A549 (cell line): ENCODE results near the gene NHEJ1. TPM values are rescaled to one million over a fixed set of nuclear protein-coding genes. Genes with fewer than 3 reads are reported as not detected.

ENCODE experiments used
- ATAC-seq, 2 experiments: fragments of 200-7000 bp in 1 of 2; fragments of >200 bp in 1 of 2; cut with Nextera tagmentation in 1 of 2; cut with Tn5 transposase in 1 of 2; 3 replicates each; pipeline versions ENCODE4 v1.8.0 to v1.9.1; 2018 to 2020; ENCODE audit warnings: mild to moderate bottlenecking in 1 of 2, moderate library complexity in 1 of 2
- CTCF ChIA-PET: fragments of 300-600 bp; sonication (Branson Sonifier 250); formaldehyde crosslinking; extraction: SDS; loops from one replicate; lab custom pipeline; 2021; ENCODE audit warnings: antibody characterized with exemption, inconsistent platforms; lab: Yijun Ruan, JAX
- POLR2A ChIA-PET: fragments of 350-600 bp; formaldehyde crosslinking; extraction: SDS; loops from one replicate; lab custom pipeline; 2021; ENCODE audit warnings: antibody characterized with exemption, inconsistent platforms; lab: Yijun Ruan, JAX
- DNase-seq, 2 experiments: peaks; one replicate each; pipeline versions ENCODE4 v3.0.0 to v3.0.0-alpha.2; 2011 to 2016; ENCODE audit warnings: low read depth in 1 of 2, low spot score in 1 of 2
- FAIRE-seq: peaks from 2 replicates; lab custom pipeline; 2011; peaks lifted over from hg19 to GRCh38; lab: Jason Lieb, UNC
- H3K27ac ChIP-seq, 2 experiments: fragments of >200 bp; sonication (Bioruptor Twin); formaldehyde crosslinking; 3 replicates each; pipeline ENCODE4 v1.5.1; 2016 to 2017
- H3K4me1 ChIP-seq: fragments of >200 bp; sonication (Bioruptor Twin); formaldehyde crosslinking; 3 replicates; pipeline ENCODE4 v1.6.1; 2016
- H3K4me2 ChIP-seq: fragments of >200 bp; sonication (Bioruptor Twin); formaldehyde crosslinking; 3 replicates; pipeline ENCODE4 v1.6.1; 2016
- H3K4me3 ChIP-seq: fragments of >200 bp; sonication (Bioruptor Twin); formaldehyde crosslinking; 3 replicates; pipeline ENCODE4 v1.5.1; 2016
- H3K9me3 ChIP-seq: fragments of >200 bp; sonication (Bioruptor Twin); formaldehyde crosslinking; 3 replicates; pipeline ENCODE4 v1.6.1; 2016
- BCL3 ChIP-seq: fragments of >200 bp; sonication (Bioruptor Twin); formaldehyde crosslinking; IDR thresholded peaks from 3 replicates; pipeline ENCODE4 v1.6.1; 2016
- BHLHE40 ChIP-seq: IDR thresholded peaks from 2 replicates; pipeline ENCODE4 v1.6.1; 2012; ENCODE audit warnings: low read depth, low read length, inconsistent platforms
- CBX2 ChIP-seq: fragments of 200-600 bp; sonication (generic); IDR thresholded peaks from 2 replicates; pipeline ENCODE4 v1.6.1; 2016; ENCODE audit warnings: low read depth, mild to moderate bottlenecking, borderline replicate concordance
- CEBPB ChIP-seq, 2 experiments: fragments of >200 bp in 1 of 2; sonication (Bioruptor Twin) in 1 of 2; formaldehyde crosslinking in 1 of 2; IDR thresholded peaks; 2 replicates each; pipeline ENCODE4 v1.6.1; 2012 to 2016
- CTCF ChIP-seq: fragments of >200 bp; sonication (Bioruptor Twin); formaldehyde crosslinking; IDR thresholded peaks from 3 replicates; pipeline ENCODE4 v1.5.1; 2016
- EHMT2 ChIP-seq: fragments of 200-600 bp; sonication (generic); IDR thresholded peaks from 2 replicates; pipeline ENCODE4 v1.6.1; 2016; ENCODE audit warnings: antibody characterized with exemption, low read depth, mild to moderate bottlenecking, moderate library complexity
- JUN ChIP-seq, 2 experiments: fragments of >200 bp; sonication (Bioruptor Twin); formaldehyde crosslinking; IDR thresholded peaks; 2 replicates in 1 of 2; 3 replicates in 1 of 2; pipeline ENCODE4 v1.6.1; 2016 to 2017
- JUNB ChIP-seq: fragments of >200 bp; sonication (Bioruptor Twin); formaldehyde crosslinking; IDR thresholded peaks from 2 replicates; pipeline ENCODE4 v1.6.1; 2016
- MAZ ChIP-seq: fragments of 150-350 bp; IDR thresholded peaks from 2 replicates; pipeline ENCODE4 v1.6.1; 2014; ENCODE audit warnings: antibody characterized with exemption, low read depth, low read length, borderline replicate concordance
- PHF8 ChIP-seq: fragments of 200-600 bp; sonication (generic); IDR thresholded peaks from 2 replicates; pipeline ENCODE4 v1.6.1; 2016; ENCODE audit warnings: low read depth, mild to moderate bottlenecking, antibody characterized with exemption, moderate library complexity, borderline replicate concordance
- RCOR1 ChIP-seq: fragments of 150-350 bp; IDR thresholded peaks from 2 replicates; pipeline ENCODE4 v1.6.1; 2014; ENCODE audit warnings: antibody characterized with exemption, low read length, low read depth
- RNF2 ChIP-seq: fragments of 200-600 bp; sonication (generic); IDR thresholded peaks from 2 replicates; pipeline ENCODE4 v1.6.1; 2016; ENCODE audit warnings: low read depth, mild to moderate bottlenecking, antibody characterized with exemption, moderate library complexity, borderline replicate concordance
- ZFP36 ChIP-seq: fragments of 450-650 bp; IDR thresholded peaks from 2 replicates; pipeline ENCODE4 v1.6.1; 2014; ENCODE audit warnings: borderline replicate concordance; ENCODE audit not compliant: partially characterized antibody
- ZNF302 ChIP-seq: fragments of 250-450 bp; sonication (Bioruptor Pico); IDR thresholded peaks from 2 replicates; pipeline ENCODE4 v1.9.0; 2021; ENCODE audit warnings: inconsistent platforms, mild to moderate bottlenecking, moderate library complexity
- WGBS: methylation state at CpG from one replicate; pipeline ENCODE4 v1.1.6; 2017; ENCODE audit errors: missing lambda C conversion rate; 5-methylcytosine and 5-hydroxymethylcytosine counted together
- polyA plus RNA-seq, 4 experiments: library from polyadenylated mRNA; depleted of rRNA in 3 of 4; stranded (reverse); fragments of >200 nt; fragmentation: RNase III in 1 of 4; extraction: RNeasy Plus Mini Kit Qiagen cat#74134 plus additional on column Dnase treatment in 1 of 4; gene quantifications; 2 replicates in 3 of 4; 3 replicates in 1 of 4; pipeline ENCODE4 v1.2.3, GENCODE V29; 2011 to 2017
- small RNA-seq, 6 experiments: library from RNA; depleted of rRNA; stranded (forward); fragments of <200 nt; gene quantifications; one replicate each; pipeline ENCODE3, GENCODE V24; 2012
- TF ChIP-seq, protein P1 (sequence below): IDR thresholded peaks from 2 replicates; pipeline ENCODE4 v1.6.1; 2012; ENCODE audit warnings: low read depth, borderline replicate concordance
- TF ChIP-seq, protein P2 (sequence below): fragments of 250-450 bp; sonication (Bioruptor Pico); IDR thresholded peaks from 2 replicates; pipeline ENCODE4 v1.5.0; 2021; ENCODE audit warnings: mild to moderate bottlenecking, moderate library complexity, borderline replicate concordance

NHEJ1 gene
- polyA plus RNA-seq, 2 of the 4 experiments (the other 2 are of a cell fraction): 18.5 to 31.8 TPM

- TF ChIP-seq CTCF (no peak), ZFP36 (no peak), CBX2 (no peak), EHMT2 (no peak), CEBPB (IDR thresholded peaks at IDR 0.05) (no peak), RCOR1 (no peak), BCL3 (no peak), JUNB (no peak), MAZ (no peak), ZNF302 (CRISPR knock-in tag) (no peak), PHF8 (no peak), RNF2 (no peak), BHLHE40 (no peak), JUN (IDR thresholded peaks at IDR 0.05) (no peak)
- TF ChIP-seq, protein P1, sequence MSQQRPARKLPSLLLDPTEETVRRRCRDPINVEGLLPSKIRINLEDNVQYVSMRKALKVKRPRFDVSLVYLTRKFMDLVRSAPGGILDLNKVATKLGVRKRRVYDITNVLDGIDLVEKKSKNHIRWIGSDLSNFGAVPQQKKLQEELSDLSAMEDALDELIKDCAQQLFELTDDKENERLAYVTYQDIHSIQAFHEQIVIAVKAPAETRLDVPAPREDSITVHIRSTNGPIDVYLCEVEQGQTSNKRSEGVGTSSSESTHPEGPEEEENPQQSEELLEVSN: no peak
- TF ChIP-seq, protein P2, sequence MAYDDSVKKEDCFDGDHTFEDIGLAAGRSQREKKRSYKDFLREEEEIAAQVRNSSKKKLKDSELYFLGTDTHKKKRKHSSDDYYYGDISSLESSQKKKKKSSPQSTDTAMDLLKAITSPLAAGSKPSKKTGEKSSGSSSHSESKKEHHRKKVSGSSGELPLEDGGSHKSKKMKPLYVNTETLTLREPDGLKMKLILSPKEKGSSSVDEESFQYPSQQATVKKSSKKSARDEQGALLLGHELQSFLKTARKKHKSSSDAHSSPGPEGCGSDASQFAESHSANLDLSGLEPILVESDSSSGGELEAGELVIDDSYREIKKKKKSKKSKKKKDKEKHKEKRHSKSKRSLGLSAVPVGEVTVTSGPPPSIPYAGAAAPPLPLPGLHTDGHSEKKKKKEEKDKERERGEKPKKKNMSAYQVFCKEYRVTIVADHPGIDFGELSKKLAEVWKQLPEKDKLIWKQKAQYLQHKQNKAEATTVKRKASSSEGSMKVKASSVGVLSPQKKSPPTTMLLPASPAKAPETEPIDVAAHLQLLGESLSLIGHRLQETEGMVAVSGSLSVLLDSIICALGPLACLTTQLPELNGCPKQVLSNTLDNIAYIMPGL (CRISPR knock-in tag): no peak
- POLR2A ChIA-PET: no interaction called here
- H3K4me1 ChIP-seq: no peaks in the 10 kb centered on the region
- ATAC-seq (no peak), FAIRE-seq (no peak), DNase-seq (no peak)
- WGBS: 56% methylated on average over 15 of the region's 18 CpGs
- H3K9me3 ChIP-seq: no peaks in the 10 kb centered on the region
- H3K4me3 ChIP-seq: no peak overlapping the region
- no peak overlapping the region for H3K4me2 ChIP-seq
- CTCF ChIA-PET: interaction anchor here (1.3 to 12.4 kb wide), 8 partner anchors 15 to 131 kb away, joined by 7 to 173 read pairs (median 64); partner anchors contain the start of genes CFAP65, IHH and NHEJ1
- no peak overlapping the region for H3K27ac ChIP-seq
These were observed 134.7 kb downstream of the NHEJ1 start for GRCh38 chr2:219025637-219026585.

Small RNA genes within 50 kb of the gene (small RNA-seq; reads per million reads assigned to genes)
- 0 to 2.1 (median 0.78) reads per million in 6 experiments for gene MIR3131
- 0 to 0.43 (median 0) reads per million in 6 experiments for gene RN7SL764P

Other genes starting within 250 kb of the NHEJ1 start
- 0.77 and 0.94 TPM in 2 replicates for gene CDK5R2, start 201.1 kb downstream of the NHEJ1 start, polyA plus RNA-seq (2011; rRNA removed)
- gene CDK5R2, start 201.1 kb downstream of the NHEJ1 start, polyA plus RNA-seq (2017; fragmentation: RNase III; extraction: RNeasy Plus Mini Kit Qiagen cat#74134 plus additional on column Dnase treatment): 0.43 to 0.73 TPM (median 0.63 TPM) in 3 replicates
- not detected in 2 replicates for gene FEV, start 175.6 kb downstream of the NHEJ1 start, polyA plus RNA-seq (2011; rRNA removed)
- gene FEV, start 175.6 kb downstream of the NHEJ1 start, polyA plus RNA-seq (2017; fragmentation: RNase III; extraction: RNeasy Plus Mini Kit Qiagen cat#74134 plus additional on column Dnase treatment): not detected in 3 replicates
- not detected in 2 replicates for gene CRYBA2, start 167.4 kb downstream of the NHEJ1 start, polyA plus RNA-seq (2011; rRNA removed)
- gene CRYBA2, start 167.4 kb downstream of the NHEJ1 start, polyA plus RNA-seq (2017; fragmentation: RNase III; extraction: RNeasy Plus Mini Kit Qiagen cat#74134 plus additional on column Dnase treatment): not detected in 3 replicates
- gene CFAP65, start 119.3 kb downstream of the NHEJ1 start, polyA plus RNA-seq (2011; rRNA removed): 0.09 and 0.12 TPM in 2 replicates
- 0.14 to 0.28 TPM (median 0.22 TPM) in 3 replicates for gene CFAP65, start 119.3 kb downstream of the NHEJ1 start, polyA plus RNA-seq (2017; fragmentation: RNase III; extraction: RNeasy Plus Mini Kit Qiagen cat#74134 plus additional on column Dnase treatment)
- gene IHH, start 99.9 kb downstream of the NHEJ1 start, polyA plus RNA-seq (2011; rRNA removed): not detected in 2 replicates
- gene IHH, start 99.9 kb downstream of the NHEJ1 start, polyA plus RNA-seq (2017; fragmentation: RNase III; extraction: RNeasy Plus Mini Kit Qiagen cat#74134 plus additional on column Dnase treatment): 0.08 to 0.13 TPM (median 0.10 TPM) in 3 replicates
- 0.39 and 0.66 TPM in 2 replicates for gene SLC23A3, start 9.2 kb upstream of the NHEJ1 start, polyA plus RNA-seq (2011; rRNA removed)
- gene SLC23A3, start 9.2 kb upstream of the NHEJ1 start, polyA plus RNA-seq (2017; fragmentation: RNase III; extraction: RNeasy Plus Mini Kit Qiagen cat#74134 plus additional on column Dnase treatment): 0.80 to 0.90 TPM (median 0.83 TPM) in 3 replicates
- 22.1 and 27.6 TPM in 2 replicates for gene CNPPD1, start 16.1 kb upstream of the NHEJ1 start, polyA plus RNA-seq (2011; rRNA removed)
- gene CNPPD1, start 16.1 kb upstream of the NHEJ1 start, polyA plus RNA-seq (2017; fragmentation: RNase III; extraction: RNeasy Plus Mini Kit Qiagen cat#74134 plus additional on column Dnase treatment): 22.4 to 24.0 TPM (median 23.6 TPM) in 3 replicates
- 67.5 and 83.2 TPM in 2 replicates for gene RETREG2, start 17.5 kb upstream of the NHEJ1 start, polyA plus RNA-seq (2011; rRNA removed)
- gene RETREG2, start 17.5 kb upstream of the NHEJ1 start, polyA plus RNA-seq (2017; fragmentation: RNase III; extraction: RNeasy Plus Mini Kit Qiagen cat#74134 plus additional on column Dnase treatment): 42.7 to 53.3 TPM (median 52.8 TPM) in 3 replicates
- 29.1 and 30.3 TPM in 2 replicates for gene ZFAND2B, start 46.0 kb upstream of the NHEJ1 start, polyA plus RNA-seq (2011; rRNA removed)
- 18.8 to 21.2 TPM (median 19.0 TPM) in 3 replicates for gene ZFAND2B, start 46.0 kb upstream of the NHEJ1 start, polyA plus RNA-seq (2017; fragmentation: RNase III; extraction: RNeasy Plus Mini Kit Qiagen cat#74134 plus additional on column Dnase treatment)
- 62.5 and 71.0 TPM in 2 replicates for gene ABCB6, start 58.1 kb upstream of the NHEJ1 start, polyA plus RNA-seq (2011; rRNA removed)
- gene ABCB6, start 58.1 kb upstream of the NHEJ1 start, polyA plus RNA-seq (2017; fragmentation: RNase III; extraction: RNeasy Plus Mini Kit Qiagen cat#74134 plus additional on column Dnase treatment): 48.8 to 55.0 TPM (median 51.3 TPM) in 3 replicates
- gene ATG9A, start 68.8 kb upstream of the NHEJ1 start, polyA plus RNA-seq (2011; rRNA removed): 75.2 and 115 TPM in 2 replicates
- gene ATG9A, start 68.8 kb upstream of the NHEJ1 start, polyA plus RNA-seq (2017; fragmentation: RNase III; extraction: RNeasy Plus Mini Kit Qiagen cat#74134 plus additional on column Dnase treatment): 34.6 to 41.9 TPM (median 39.2 TPM) in 3 replicates
- 29.5 and 30.3 TPM in 2 replicates for gene ANKZF1, start 69.0 kb upstream of the NHEJ1 start, polyA plus RNA-seq (2011; rRNA removed)
- 17.7 to 25.1 TPM (median 23.2 TPM) in 3 replicates for gene ANKZF1, start 69.0 kb upstream of the NHEJ1 start, polyA plus RNA-seq (2017; fragmentation: RNase III; extraction: RNeasy Plus Mini Kit Qiagen cat#74134 plus additional on column Dnase treatment)
- 8.7 and 10.0 TPM in 2 replicates for gene GLB1L, start 84.6 kb upstream of the NHEJ1 start, polyA plus RNA-seq (2011; rRNA removed)
- 5.8 to 8.0 TPM (median 5.9 TPM) in 3 replicates for gene GLB1L, start 84.6 kb upstream of the NHEJ1 start, polyA plus RNA-seq (2017; fragmentation: RNase III; extraction: RNeasy Plus Mini Kit Qiagen cat#74134 plus additional on column Dnase treatment)
- 43.3 and 53.0 TPM in 2 replicates for gene STK16, start 84.7 kb upstream of the NHEJ1 start, polyA plus RNA-seq (2011; rRNA removed)
- 36.9 to 40.4 TPM (median 37.0 TPM) in 3 replicates for gene STK16, start 84.7 kb upstream of the NHEJ1 start, polyA plus RNA-seq (2017; fragmentation: RNase III; extraction: RNeasy Plus Mini Kit Qiagen cat#74134 plus additional on column Dnase treatment)
- 0.94 and 1.3 TPM in 2 replicates for gene TUBA4B, start 92.4 kb upstream of the NHEJ1 start, polyA plus RNA-seq (2011; rRNA removed)
- gene TUBA4B, start 92.4 kb upstream of the NHEJ1 start, polyA plus RNA-seq (2017; fragmentation: RNase III; extraction: RNeasy Plus Mini Kit Qiagen cat#74134 plus additional on column Dnase treatment): 0.55 to 0.73 TPM (median 0.71 TPM) in 3 replicates
- 222 and 251 TPM in 2 replicates for gene TUBA4A, start 93.1 kb upstream of the NHEJ1 start, polyA plus RNA-seq (2011; rRNA removed)
- 450 to 495 TPM (median 462 TPM) in 3 replicates for gene TUBA4A, start 93.1 kb upstream of the NHEJ1 start, polyA plus RNA-seq (2017; fragmentation: RNase III; extraction: RNeasy Plus Mini Kit Qiagen cat#74134 plus additional on column Dnase treatment)
- gene DNAJB2, start 118.6 kb upstream of the NHEJ1 start, polyA plus RNA-seq (2011; rRNA removed): 25.6 and 31.0 TPM in 2 replicates
- gene DNAJB2, start 118.6 kb upstream of the NHEJ1 start, polyA plus RNA-seq (2017; fragmentation: RNase III; extraction: RNeasy Plus Mini Kit Qiagen cat#74134 plus additional on column Dnase treatment): 37.5 to 55.5 TPM (median 53.7 TPM) in 3 replicates
- 0.44 and 0.62 TPM in 2 replicates for gene PTPRN, start 148.6 kb upstream of the NHEJ1 start, polyA plus RNA-seq (2011; rRNA removed)
- gene PTPRN, start 148.6 kb upstream of the NHEJ1 start, polyA plus RNA-seq (2017; fragmentation: RNase III; extraction: RNeasy Plus Mini Kit Qiagen cat#74134 plus additional on column Dnase treatment): 0.90 to 1.1 TPM (median 0.97 TPM) in 3 replicates
- not detected in 2 replicates for gene RESP18, start 171.9 kb upstream of the NHEJ1 start, polyA plus RNA-seq (2011; rRNA removed)
- not detected in 3 replicates for gene RESP18, start 171.9 kb upstream of the NHEJ1 start, polyA plus RNA-seq (2017; fragmentation: RNase III; extraction: RNeasy Plus Mini Kit Qiagen cat#74134 plus additional on column Dnase treatment)
- gene DNPEP, start 227.1 kb upstream of the NHEJ1 start, polyA plus RNA-seq (2011; rRNA removed): 29.0 and 38.4 TPM in 2 replicates
- 40.8 to 42.8 TPM (median 40.9 TPM) in 3 replicates for gene DNPEP, start 227.1 kb upstream of the NHEJ1 start, polyA plus RNA-seq (2017; fragmentation: RNase III; extraction: RNeasy Plus Mini Kit Qiagen cat#74134 plus additional on column Dnase treatment)